Measurements from ENCODE around the gene SLC37A2.

Gene SLC37A2

DNA sequence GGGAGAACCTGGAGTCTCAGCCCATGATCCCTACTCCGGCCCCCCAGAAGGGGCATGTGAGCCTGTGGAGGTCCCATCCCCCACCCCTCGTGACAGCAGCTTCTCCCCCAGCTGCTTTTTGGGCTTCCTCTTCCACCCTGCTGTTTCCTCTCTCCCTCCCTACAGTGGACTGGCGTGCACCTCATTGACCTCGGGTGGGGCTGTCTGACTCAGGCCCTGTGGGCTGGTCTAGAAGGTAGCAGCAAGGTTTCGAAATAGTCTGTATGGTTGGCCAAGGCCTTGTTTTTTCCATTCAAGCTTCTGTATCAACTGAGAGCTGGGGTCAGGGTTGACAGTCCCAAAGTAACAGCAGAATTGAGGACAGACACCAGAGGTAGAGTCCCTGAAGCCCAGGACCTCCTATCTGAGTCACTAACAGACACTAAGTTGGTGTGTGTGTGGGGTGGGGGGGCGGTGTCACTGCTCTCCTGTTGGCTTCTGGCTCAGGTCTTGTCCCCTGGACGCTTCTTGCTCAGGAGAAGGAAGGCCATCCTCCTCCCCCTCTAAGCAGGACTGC is 7.7 kb downstream of the SLC37A2 start:
- TF ChIP-seq, protein P1, sequence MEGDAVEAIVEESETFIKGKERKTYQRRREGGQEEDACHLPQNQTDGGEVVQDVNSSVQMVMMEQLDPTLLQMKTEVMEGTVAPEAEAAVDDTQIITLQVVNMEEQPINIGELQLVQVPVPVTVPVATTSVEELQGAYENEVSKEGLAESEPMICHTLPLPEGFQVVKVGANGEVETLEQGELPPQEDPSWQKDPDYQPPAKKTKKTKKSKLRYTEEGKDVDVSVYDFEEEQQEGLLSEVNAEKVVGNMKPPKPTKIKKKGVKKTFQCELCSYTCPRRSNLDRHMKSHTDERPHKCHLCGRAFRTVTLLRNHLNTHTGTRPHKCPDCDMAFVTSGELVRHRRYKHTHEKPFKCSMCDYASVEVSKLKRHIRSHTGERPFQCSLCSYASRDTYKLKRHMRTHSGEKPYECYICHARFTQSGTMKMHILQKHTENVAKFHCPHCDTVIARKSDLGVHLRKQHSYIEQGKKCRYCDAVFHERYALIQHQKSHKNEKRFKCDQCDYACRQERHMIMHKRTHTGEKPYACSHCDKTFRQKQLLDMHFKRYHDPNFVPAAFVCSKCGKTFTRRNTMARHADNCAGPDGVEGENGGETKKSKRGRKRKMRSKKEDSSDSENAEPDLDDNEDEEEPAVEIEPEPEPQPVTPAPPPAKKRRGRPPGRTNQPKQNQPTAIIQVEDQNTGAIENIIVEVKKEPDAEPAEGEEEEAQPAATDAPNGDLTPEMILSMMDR (conservative IDR thresholded peaks at IDR 0.05; ENCODE audit: low read depth, low read length) = no peak
- H3K4me3 ChIP-seq (ENCODE audit: low read length) = no peak overlapping the region

GRCh38 chr11:125071435-125071834 is 8.3 kb downstream of the SLC37A2 start:
- H3K4me3 ChIP-seq (ENCODE audit: low read length) = no peak overlapping the region
- no peak for DNase-seq (ENCODE audit: low read depth)
- TF ChIP-seq, protein P1 (conservative IDR thresholded peaks at IDR 0.05; ENCODE audit: low read depth, low read length) = no peak

More for the DNA sequence above, 7.7 kb downstream of the SLC37A2 start:
- DNase-seq (ENCODE audit: low read depth) = peak; percentile 7

- no peak overlapping the region for H3K4me3 ChIP-seq (ENCODE audit: low read length)
- TF ChIP-seq, protein P1 (conservative IDR thresholded peaks at IDR 0.05; ENCODE audit: low read depth, low read length) = no peak
- DNase-seq (ENCODE audit: low read depth) = no peak
Observed at GRCh38 chr11:125071846-125072217, 8.7 kb downstream of the SLC37A2 start.

DNA sequence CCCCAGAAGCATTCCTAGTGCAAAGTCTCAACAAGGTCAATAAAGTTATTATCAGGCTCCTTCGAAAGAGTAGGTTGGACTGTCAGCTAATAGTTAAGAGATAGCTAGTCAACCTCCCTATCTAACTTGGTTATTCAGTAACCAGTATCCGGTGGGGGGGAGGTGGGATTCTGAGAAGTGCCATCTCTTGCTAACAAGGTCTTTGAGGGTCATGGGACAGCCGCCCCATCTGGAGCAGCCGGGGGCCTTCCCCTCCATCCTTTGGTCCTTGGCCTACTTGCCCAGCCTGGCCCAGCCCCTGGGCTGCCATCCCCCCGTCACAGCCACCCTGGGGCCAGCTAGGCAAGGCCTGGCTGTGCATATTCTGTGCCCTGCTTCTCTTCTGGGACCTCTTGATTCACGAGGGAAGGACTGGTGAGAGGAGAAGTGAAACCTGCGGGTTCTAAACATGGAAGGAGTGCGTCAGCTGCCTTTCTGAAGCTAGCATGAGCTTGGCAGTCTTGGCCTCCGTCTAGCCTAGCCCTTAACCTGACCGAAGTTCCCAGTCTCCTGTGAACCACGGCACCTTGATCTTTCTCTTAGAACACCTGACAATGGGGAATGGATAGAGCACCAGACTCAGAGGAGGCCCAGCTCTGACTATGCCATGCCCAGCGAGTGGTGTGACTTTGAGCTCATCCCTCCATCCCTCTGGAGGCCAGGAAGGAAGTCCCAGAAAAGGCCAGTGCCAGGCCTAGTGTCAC is 9.3 kb downstream of the SLC37A2 start:
- TF ChIP-seq, protein P1 (conservative IDR thresholded peaks at IDR 0.05; ENCODE audit: low read depth, low read length) = no peak
- DNase-seq (ENCODE audit: low read depth) = no peak
- H3K4me3 ChIP-seq (ENCODE audit: low read length) = no peak overlapping the region

- DNase-seq (ENCODE audit: low read depth) = no peak
- H3K4me3 ChIP-seq (ENCODE audit: low read length) = no peak overlapping the region
- TF ChIP-seq, protein P1 (conservative IDR thresholded peaks at IDR 0.05; ENCODE audit: low read depth, low read length) = no peak
Observed at GRCh38 chr11:125072961-125073590, 10.0 kb downstream of the SLC37A2 start.

- TF ChIP-seq, protein P1 (conservative IDR thresholded peaks at IDR 0.05; ENCODE audit: low read depth, low read length) = no peak
- H3K4me3 ChIP-seq (ENCODE audit: low read length) = no peak overlapping the region
- no peak for DNase-seq (ENCODE audit: low read depth)
Observed at GRCh38 chr11:125073616-125074483, 10.7 kb downstream of the SLC37A2 start.
